Parietal lobe (tissue), 1 donor: ENCODE results near the gene PNMA8B. TPM values are rescaled to one million over a fixed set of nuclear protein-coding genes. Genes with fewer than 3 reads are reported as not detected.

Source experiments
- total RNA-seq: library from RNA; depleted of rRNA; stranded (reverse); fragments of >200 nt; gene quantifications from one replicate; pipeline ENCODE4 v1.2.3, GENCODE V29; 2014

Gene PNMA8B, protein sequence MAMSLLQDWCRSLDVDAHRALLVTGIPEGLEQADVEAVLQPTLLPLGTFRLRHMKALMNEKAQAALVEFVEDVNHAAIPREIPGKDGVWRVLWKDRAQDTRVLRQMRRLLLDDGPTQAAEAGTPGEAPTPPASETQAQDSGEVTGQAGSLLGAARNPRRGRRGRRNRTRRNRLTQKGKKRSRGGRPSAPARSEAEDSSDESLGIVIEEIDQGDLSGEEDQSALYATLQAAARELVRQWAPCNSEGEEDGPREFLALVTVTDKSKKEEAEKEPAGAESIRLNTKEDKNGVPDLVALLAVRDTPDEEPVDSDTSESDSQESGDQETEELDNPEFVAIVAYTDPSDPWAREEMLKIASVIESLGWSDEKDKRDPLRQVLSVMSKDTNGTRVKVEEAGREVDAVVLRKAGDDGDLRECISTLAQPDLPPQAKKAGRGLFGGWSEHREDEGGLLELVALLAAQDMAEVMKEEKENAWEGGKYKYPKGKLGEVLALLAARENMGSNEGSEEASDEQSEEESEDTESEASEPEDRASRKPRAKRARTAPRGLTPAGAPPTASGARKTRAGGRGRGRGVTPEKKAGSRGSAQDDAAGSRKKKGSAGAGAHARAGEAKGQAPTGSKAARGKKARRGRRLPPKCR
- 14.4 TPM for total RNA-seq

GRCh38 chr19:46495786-46496099, at the start of gene PNMA8B:
TSS of gene PNMA8B (minus strand) at chr19:46495867. CDS start at chr19:46495465, 402 bp downstream.

GRCh38 chr19:46471116-46471733, 24.4 kb downstream of the PNMA8B start, which contains the start of gene PNMA8A:
TSS of gene PNMA8A (minus strand) at chr19:46471563. CDS start at chr19:46471035, 528 bp downstream.

Other genes with a start within 250 kb of the PNMA8B start
- 12.2 TPM for gene HIF3A, start 198.8 kb downstream of the PNMA8B start, total RNA-seq
- gene PPP5C, start 148.8 kb downstream of the PNMA8B start, total RNA-seq, result 100 TPM
- gene CCDC8, start 82.3 kb downstream of the PNMA8B start, total RNA-seq, result 2.2 TPM
- gene PNMA8C, start 66.9 kb downstream of the PNMA8B start, total RNA-seq, result 19.1 TPM
- 46.3 TPM for gene PNMA8A, start 24.3 kb downstream of the PNMA8B start, total RNA-seq
- 269 TPM for gene CALM3, start 105.5 kb upstream of the PNMA8B start, total RNA-seq
- gene PTGIR, start 129.2 kb upstream of the PNMA8B start, total RNA-seq, result not detected
- not detected for gene GNG8, start 140.3 kb upstream of the PNMA8B start, total RNA-seq
- 14.7 TPM for gene DACT3, start 165.3 kb upstream of the PNMA8B start, total RNA-seq
- 6.9 TPM for gene PRKD2, start 221.2 kb upstream of the PNMA8B start, total RNA-seq